HG02852 (cell line): ENCODE measurements around the gene VTI1A.

Source experiments
- ATAC-seq: cut with Tn5 transposase; IDR thresholded peaks from one replicate; pipeline ENCODE4 v1.9.1; 2021; ENCODE audit warnings: mild to moderate bottlenecking, moderate library complexity; ENCODE audit not compliant: unreplicated experiment

Gene VTI1A

DNA sequence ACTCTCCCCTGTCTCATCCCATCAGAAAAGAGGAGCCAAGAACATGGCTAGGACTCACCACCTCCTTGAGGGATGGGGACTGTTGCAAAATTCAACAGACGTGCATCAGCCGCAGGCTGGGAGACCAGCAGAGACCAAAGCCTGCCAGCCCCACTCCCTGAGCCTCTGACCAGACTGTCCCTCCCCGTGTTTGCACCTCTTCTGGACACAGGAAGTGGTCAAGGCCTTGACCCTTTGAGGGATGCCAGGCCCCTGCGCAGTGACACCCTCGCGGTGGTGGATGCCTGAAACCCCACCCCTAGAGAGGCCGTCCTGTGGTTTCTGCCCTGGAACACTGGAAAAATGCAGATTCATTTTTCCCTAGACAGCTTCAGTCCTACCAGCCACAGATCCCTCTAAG lies 374.6 kb downstream of the VTI1A start:
- no peak for ATAC-seq

DNA sequence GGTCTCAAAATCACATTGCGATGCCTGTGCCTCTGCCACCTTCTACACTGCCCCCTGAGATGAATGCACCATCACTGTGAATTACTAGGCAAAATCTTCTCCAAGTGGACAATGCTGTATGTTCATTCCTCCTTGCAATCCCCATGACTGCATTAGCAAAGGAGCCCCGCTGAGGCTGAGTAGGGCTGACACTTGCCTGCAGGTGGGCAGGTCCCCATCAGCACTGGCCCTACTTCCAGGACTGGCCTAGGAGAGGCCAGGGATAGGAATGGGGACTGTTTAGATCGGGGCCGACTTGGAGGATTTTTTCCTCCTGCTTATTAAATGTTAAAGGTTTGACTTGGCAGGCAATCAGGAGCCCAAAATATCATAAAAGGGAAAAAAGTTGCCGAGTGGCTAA lies 376.0 kb downstream of the VTI1A start:
- ATAC-seq, result no peak

DNA sequence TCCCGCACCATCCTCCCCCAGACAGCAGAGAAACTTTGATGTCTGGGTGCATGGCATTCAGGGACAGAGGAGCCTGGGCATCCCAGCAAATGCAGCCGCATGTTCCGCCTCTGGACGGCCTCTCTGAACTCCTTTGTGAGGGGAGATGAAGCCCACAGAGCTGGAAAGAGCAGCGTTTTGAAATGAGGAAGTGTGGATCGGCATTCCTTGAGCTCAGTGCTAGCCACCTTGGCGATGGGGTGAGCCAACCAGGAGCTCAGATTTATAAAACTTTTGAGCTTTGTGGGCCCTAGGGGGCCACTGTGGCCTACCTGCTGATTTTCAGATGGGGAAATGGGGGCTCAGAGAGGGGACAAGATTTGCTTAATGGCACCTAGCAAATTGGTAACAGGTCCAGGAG lies 376.6 kb downstream of the VTI1A start:
- no peak for ATAC-seq

DNA sequence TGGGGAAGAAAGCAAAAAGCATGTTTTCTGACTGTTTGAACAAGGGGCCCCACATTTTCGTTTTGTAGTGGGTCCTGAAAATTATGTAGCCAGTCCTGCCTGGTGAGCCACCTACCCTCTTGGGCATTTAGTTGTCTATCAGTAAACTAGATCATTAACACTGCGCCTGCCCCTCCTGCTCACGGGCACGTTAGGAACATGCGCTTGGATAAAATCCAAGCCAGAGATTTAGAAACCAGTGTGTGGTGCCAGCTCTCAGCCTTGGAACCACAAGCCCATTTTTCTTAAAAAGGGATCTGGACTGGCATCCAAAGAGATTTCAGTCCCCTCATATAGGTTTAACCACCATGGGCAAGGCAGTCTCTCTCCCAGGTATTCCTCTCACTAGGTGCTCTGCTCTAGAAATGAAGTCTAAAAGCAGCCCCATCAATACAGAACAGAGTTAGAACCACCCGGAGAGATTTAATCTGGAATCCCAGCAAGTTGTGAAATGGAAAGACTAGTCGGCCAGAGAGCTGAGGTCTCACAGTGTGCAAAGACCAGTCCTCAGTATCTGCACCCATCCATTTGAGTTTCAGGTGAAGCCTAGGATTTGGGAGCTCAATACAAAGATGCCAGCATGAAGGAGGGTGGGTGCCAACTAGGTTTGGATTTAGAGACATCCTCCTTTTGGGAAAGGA lies 379.1 kb downstream of the VTI1A start:
- ATAC-seq, result no peak

DNA sequence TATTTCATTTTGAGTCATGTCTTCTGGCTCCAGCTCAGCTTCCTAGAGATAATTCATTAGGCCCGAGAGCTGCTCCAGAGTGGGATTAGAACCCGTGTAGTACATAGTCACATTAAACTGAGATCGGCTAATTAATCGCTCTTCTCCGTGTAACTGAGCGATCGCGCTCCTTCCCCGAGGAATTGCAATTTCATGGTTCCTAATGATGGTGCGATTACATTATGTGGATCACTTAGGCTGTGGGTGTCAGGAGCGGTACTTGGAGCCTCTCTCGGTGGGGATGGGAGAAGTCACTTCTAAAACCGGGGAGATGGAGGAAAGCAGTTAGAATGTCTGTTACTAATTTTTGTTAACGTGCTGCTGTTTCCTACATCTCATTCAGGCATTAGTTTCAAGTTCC lies 380.1 kb downstream of the VTI1A start:
- no peak for ATAC-seq

DNA sequence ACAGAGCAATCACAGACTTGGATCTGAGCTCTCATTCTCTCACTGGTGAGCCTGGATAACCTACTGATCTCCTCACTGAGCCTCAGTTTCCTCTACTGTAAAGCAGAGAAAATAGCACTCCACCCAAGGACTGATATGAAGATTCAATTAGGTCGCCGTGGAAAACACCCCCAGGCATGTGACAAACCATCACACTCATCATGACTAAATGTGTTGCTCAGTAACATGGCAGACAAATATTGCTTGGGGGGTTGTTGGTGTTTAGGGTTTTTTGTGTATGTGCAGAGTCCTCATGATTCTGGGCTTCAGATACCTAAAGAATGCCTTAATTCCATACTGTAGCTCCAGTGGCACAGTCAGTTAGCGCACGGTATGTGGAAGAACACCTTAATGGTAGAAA lies 380.9 kb downstream of the VTI1A start:
- no peak for ATAC-seq

DNA sequence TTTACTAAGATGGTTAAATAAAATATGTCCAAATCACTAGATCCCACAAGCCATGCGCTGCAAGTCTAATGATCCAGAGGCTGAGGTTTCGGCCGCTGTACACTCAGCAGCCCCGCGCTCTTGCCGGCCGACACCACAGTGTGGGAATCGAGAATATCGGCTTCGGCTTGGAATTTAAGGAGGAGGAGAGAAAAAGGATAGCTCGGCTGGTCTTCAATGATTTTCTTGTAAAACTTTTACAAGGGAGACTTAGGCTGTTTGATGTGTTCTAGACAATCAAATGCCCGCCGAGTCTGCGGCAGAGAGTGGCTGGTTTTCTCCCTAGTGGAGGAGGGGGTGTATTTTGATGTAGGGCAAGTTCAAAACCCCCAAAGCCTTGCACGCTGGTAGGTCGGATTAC lies 384.8 kb downstream of the VTI1A start:
- no peak for ATAC-seq

DNA sequence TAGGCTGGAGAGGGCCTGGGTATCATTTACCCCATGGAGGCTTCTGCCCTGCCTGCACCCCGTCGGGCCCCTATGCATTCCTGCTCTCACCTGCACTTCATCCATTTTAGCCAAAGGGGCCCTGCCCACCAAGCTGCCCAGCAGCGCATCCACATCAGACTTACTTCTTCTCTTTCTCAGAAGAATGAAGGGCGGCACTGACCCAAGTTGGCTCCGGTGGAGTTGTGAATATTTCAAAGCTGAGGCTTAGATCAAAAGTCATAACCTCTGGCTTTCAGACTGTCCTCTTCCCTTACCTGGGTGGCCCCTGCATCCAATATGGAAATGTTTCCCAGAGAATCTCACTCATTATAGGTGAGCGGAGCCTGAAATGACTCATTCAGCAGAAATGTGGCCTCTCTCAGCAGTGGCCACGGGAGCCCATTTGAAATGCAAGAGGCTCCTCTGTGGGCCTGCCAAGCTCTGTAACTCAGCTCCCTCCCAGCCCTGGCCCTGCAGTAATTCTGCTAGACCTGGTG lies 385.4 kb downstream of the VTI1A start:
- ATAC-seq, result no peak

DNA sequence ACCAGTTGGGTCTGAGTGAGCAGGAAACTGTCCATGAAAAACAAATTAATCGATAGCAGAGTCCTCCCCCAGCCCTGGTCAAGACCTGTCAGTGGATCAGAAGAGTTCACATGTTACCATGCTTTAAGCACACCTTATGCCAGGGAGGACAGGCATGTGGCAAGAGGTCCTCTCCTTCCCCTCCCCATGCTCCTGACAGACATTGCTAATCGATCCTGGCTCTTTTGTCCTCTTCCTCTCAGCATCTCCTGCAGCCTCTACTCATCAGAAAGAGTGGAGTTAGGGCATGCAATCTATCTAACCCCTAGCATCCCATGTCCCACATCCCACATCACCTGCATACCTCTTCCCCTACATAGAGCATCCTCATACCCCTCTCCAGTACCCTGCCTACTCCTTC lies 385.9 kb downstream of the VTI1A start:
- ATAC-seq, result no peak

DNA sequence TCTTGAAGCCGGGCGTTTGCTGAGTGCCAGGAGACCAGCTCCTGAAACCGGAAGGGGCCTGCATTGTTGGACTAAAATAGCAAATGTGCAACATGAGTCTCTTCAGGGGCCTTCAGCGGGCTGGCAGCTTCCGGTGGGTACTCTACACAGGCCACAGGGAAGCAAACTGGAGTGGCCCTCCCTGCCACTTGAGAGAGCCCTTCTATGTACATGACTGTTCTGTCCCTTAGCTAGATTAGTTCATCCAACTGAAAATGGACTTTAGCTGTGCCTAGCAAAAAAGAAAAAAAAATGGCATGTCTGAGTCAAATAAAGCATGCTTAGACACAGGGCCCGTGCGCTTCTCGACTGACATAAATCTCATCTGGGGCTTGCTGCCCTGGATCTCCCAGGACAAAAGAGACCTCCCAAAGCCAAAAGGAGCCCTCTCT lies 387.8 kb downstream of the VTI1A start:
- no peak for ATAC-seq

DNA sequence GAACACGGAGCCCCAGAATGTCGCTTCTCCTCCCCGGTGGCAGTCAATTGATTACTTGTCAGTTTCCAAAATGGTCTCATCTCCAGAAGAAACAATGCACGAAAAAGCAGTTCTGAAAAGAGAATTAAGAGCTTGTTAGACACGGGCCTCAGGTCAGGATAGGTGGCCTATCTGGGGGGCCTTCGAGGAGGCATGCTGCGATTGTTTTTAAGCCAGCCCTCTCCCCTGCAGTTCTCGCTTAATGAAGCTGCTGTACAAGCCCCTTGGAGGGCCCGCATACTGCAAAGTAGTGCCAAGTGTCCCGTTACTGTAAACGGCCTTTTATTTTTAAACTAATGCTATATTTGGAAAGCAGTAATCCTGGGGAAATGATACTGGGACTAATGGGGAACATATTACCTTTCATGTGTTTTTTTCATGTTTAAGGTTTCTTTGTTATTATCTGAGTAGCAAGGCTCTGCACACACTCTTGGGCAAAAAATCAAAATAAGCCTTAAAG lies 388.3 kb downstream of the VTI1A start:
- ATAC-seq, result no peak

DNA sequence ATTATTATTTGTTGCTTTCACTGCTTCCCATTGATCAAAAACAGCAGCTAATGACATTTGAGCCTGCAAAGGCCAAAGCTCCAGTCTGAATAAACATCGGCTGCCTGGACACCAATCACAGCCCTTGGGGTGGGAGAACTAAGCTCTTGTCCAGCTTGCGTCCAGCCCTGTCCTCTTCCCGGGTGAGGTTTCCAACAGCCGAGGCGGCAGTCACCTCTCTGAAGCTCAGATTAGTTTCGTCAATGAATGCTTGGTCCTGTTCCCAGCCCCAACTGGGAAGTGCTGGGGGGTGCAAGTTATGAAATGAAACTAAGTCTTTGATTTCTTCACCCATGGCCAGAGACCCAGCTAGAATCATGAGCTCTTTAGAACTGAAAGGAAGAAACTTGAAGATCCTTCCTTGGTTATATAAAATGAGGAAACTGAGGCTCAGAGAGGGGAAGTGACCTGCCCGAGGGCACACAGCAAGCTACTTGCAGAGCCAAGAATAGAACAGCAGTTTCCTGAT lies 389.0 kb downstream of the VTI1A start:
- no peak for ATAC-seq

DNA sequence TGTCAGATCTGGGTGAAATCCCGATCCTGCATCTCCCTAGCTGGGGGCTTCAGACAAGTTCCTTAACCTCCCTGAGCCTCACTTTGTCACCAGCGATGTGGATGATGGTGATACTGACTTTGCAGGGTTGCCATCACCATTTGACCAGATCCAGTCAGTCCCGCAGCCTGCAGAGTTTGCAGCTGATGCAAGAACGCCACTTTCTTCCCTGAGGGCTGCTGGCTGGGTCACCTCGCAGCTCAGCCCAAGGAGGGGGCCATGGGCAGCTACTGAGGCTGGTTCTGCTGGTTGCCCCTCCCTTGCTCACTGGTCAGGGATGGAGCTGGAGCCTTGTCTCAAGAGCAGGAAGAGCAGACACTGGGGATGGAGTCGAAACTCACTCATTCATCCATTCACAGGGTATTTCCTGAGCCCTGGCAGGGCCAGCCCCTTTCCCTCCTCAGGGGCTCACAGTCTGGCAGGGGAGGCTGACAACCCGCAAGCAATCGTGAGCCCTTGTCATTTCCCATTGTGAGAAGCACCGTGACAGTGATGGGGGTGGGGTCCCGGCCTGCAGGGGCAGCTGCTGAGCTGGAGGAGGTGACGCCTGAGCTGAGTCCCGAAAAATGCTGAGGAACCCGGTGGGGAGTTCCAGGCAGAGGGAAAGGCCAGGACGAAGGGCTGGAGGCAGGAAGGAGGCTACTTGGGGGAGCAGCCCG lies 391.9 kb downstream of the VTI1A start:
- ATAC-seq, result no peak

DNA sequence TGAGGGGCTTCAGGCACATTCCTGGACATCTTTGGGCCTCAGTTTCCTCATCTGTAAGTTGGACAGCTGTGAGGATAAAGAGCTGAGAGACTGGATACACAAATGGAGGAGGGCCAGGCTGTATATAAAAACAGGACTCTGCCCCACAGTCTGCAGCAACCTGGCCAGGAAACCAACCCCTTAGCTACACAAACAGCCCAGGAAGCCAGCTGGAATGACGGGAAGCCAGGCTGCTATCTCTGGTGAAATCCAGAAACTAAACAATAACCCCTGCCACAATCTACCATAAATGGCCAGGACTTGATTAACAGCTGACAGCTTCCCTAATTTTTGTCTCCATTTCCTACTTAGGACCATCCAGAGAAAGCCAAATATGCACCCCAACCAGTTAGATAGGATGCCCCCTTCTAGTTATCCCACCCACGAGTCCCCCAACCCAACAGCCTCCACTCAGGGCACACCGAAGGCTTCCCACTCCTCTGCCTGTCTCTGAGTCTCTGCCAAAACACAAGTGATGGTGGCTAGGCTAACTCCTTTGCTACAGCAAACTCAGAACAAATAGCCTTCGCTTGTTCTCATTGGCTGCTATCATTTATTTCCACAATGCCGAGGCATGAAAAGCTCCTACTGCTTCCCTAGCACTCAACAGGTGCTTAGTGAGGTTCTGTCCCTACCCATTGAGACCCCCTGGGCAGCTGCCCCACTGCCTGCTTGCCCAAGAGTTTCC lies 393.1 kb downstream of the VTI1A start:
- no peak for ATAC-seq

DNA sequence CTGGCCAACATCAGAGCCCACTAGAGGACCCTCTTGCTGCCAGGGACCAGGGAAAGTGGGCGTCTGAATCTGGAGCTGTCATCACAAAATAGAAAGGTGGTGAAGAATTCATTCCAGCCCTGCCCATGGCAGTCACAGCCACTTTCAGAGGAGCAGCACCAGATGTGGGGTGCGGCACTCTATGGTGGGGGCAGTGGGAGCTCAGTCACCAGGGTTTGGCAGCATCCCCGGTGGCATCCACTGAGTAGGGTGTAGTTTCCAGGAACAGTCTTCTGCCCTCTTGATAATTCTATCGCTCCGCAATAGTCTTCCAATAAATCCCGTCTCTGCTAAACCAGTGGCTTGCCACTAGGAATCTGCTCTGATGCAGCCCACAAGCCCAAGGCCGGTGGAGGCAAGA lies 394.5 kb downstream of the VTI1A start:
- no peak for ATAC-seq

DNA sequence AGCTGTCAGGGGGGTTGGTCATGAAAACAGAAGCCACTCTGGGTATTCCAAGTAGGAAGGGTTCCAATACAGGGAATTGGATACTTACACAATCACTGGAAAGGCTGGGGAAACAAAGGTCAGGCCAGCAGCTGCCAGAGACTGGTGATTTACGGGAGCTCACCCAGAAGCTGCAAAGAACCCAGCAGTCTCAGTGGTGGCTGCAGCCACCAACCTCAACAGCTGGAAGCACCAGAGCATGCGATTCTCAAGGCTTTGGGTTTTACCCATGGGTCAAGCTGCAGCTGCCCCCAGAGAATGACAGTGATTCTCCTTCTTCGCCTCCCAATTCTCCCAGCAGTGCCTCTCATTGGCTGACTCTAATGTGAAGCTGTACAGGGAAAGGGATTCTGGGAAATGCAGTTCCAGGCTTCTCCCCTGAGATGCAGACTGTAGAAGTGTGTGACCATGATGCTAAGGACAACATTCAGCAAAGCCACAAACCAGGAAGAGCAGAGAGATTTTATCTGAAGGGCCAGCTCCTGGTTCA lies 395.9 kb downstream of the VTI1A start:
- peak; percentile 96 for ATAC-seq

DNA sequence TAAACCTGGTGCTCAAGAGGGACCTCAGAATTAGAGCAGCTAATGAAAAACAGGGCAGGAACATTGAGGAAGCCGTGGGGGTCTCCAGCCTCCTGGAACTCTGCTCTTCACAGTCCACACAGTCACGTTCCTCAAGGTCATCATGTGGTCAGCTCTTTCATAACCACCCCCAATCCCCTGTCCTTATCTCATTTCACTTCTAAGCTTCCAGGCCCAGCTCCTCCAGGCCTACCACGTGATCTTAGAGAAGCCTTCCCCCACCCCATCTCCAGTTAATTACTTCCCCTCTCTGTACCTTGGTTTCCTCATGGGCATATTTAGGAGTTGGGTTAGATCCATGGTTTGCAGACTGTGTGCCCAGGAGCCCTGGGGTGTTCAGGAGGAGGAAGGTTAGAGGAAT lies 396.6 kb downstream of the VTI1A start:
- ATAC-seq, result no peak

DNA sequence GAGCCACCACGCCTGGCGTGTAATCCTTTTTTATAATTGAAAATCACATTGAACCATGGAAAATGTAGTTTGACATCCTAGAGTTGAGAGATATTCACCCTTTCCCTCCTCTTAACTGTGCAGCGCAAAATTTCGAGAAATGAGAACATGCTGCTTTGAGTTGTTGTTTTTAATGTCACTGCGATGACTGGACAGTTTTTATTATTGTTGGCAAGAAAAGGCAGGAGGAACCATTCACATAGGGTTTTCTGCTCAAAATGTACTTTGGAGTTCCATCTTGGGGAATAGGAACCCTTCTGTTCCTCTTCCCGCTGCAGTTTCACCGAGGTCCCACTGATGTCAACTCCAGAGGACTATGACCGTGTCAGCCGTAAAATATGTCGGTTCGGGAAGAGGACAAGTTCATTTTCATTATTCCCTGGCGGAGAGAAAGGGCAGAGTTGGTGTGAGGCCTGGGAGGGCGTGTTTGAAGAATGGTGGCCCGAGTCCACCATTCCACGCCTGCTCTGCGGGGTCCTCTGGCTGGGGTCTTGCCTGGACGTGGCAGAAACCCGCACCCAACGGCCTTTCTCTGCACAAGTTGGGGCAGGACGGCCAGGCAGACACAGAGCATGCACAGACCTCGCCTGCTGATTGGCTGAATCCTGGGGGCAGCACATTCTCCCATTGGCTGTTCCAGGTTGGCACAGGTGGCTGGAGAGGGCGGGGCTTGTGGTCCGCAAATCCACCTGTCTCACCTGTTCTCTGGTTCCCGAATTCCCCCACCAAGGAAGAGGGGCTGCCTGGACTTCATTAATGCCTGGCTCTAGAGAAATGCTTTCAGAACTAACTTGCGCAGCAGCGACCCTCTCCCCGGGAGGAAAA lies 397.9 kb downstream of the VTI1A start:
- no peak for ATAC-seq

DNA sequence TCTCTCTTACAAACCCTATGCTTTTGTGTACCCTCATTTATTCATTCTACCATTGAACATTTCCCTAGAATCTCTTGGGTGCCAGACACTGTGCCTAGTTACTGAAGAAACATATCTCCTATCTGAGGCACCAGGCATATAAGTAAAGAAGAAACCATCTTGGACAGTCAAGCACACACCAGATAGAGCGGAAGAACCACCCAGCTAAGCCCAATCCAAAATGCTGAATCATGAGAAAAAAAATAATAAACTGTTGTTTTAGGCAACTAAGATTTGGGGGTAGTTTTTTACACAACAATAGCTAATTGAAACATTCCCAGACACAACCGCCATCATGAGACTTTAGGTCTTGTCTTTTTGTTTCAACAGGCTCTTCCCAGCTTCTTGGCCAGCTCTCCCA lies 400.8 kb downstream of the VTI1A start:
- no peak for ATAC-seq

DNA sequence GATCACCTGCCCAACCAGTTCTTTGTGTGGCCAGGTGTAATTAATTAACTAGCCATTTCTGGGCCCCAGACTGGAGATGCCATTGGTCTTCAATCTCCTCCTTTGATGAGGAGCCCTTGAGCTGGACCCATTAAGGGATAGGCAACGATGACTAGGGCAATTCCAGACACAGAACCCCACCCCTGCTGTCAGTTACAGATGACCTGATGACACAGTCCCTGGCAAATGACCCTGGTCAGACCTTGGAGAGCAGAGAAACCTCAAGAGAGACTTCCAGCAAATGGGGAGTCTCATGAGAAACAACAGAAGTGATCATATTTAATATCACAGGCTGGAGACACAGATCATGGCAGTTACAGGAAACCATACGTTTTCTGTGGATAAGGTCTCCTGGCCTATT lies 401.2 kb downstream of the VTI1A start:
- no peak for ATAC-seq
